GM10266 (cell line): Measurements from ENCODE around the gene RANBP6.
"Not testable (repeated sequence)": the region's sequence is repeated elsewhere in the genome, so short reads cannot be mapped to it uniquely, and the experiment has no call there.

Source experiments
- DNase-seq: peaks from one replicate; pipeline ENCODE4 v3.0.0; 2012; ENCODE audit errors: extremely low spot score
- CTCF ChIP-seq: IDR thresholded peaks from 2 replicates; pipeline ENCODE4 v1.5.1; 2012; ENCODE audit warnings: mild to moderate bottlenecking, low read depth; ENCODE audit not compliant: control insufficient read depth, insufficient read depth; ENCODE audit errors: missing control alignments

RANBP6 gene

GRCh38 chr9:6015278-6016157, at the start of gene RANBP6:
Gene RANBP6 (minus strand): TSS chr9:6015624. CDS start chr9:6015607, 17 bp downstream.
- TF ChIP-seq CTCF: no peak
- peak; percentile 86 for DNase-seq

- DNase-seq: not testable (repeated sequence)
These were observed 47.7 kb upstream of the RANBP6 start for GRCh38 chr9:6063146-6063545.

GRCh38 chr9:6055666-6056065, 40.2 kb upstream of the RANBP6 start:
- TF ChIP-seq CTCF: no peak
- DNase-seq: no peak

- peak; percentile 27 for DNase-seq
- TF ChIP-seq CTCF: peak; percentile 69
These were observed 39.8 kb upstream of the RANBP6 start for GRCh38 chr9:6055216-6055615.

- DNase-seq: peak; percentile 36
- peak; percentile 75 for TF ChIP-seq CTCF
These were observed 39.1 kb upstream of the RANBP6 start for GRCh38 chr9:6054280-6055099.

- no peak for DNase-seq
- TF ChIP-seq CTCF: no peak
These were observed 37.0 kb upstream of the RANBP6 start for GRCh38 chr9:6052293-6052919.

- TF ChIP-seq CTCF: no peak
- peak; percentile 31 for DNase-seq
These were observed 36.1 kb upstream of the RANBP6 start for GRCh38 chr9:6051511-6051950.
